ENCODE measurements around the gene CAPN13. TPM values are rescaled to one million over a fixed set of nuclear protein-coding genes. Genes with fewer than 3 reads are reported as not detected.

Gene CAPN13
- total RNA-seq, 2 experiments from 2014 or later, result not detected

DNA sequence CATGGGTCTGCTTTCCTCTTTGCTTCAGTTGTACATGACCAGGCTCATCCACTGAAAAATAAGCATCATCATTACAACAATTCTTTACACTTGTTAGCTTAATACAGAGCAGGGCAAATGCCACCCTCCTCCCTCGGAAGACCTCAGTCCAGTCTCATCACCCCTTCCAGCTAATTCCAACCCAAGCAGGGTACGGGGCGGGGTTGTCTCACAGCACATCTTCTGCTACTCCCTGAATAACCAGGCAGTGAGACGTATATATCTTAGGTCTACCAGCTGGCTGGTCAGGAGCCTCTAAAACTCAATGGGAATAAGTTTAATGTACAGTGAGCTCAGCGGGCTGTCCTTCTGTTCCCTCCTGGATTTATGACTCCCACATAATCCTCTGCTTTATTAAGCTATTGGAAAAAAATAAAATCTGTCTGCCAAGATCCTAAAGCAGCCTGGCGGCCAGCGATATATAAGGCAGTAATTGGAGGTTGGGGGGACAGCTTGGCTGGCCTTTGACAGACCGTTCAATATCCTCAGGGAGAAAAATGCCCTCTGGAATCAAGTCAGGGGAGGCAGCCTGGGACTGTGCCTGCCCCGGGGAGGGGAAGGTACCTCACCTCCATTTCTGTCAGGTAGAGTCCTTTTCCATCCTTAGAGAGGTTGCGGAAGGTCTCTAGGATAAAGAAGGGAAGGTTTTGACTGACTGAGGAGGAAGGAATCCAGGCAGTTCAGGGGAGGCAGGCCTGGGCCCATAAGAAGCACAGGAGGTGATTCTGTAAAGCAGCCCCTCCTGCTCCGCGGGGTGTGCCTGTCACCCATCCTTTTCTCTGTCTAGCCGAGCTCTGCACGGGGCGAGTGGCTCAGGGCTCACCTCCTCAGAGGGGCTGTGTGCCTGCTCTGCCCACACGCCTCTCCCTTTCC is 76.3 kb downstream of the CAPN13 start:
- Mint-ChIP-seq H3K4me3 (no peak overlapping the region), H3K36me3 (no peaks in the 10 kb centered on the region), H3K27ac (no peak overlapping the region), H3K27me3 (peaks cover 5% of the 10 kb centered on the region), H3K9me3 (no peaks in the 10 kb centered on the region), H3K4me1 (ENCODE audit: low read depth) (no peaks in the 10 kb centered on the region)
- no peak for DNase-seq
- ChIA-PET POLR2A (no interaction called here), CTCF (interaction anchor here (0.5 kb wide), 1 partner anchor 18 kb away, joined by 3 read pairs; no protein-coding TSS in a partner anchor)
- intact Hi-C loops (cut with micrococcal nuclease), result no loop called here

DNA sequence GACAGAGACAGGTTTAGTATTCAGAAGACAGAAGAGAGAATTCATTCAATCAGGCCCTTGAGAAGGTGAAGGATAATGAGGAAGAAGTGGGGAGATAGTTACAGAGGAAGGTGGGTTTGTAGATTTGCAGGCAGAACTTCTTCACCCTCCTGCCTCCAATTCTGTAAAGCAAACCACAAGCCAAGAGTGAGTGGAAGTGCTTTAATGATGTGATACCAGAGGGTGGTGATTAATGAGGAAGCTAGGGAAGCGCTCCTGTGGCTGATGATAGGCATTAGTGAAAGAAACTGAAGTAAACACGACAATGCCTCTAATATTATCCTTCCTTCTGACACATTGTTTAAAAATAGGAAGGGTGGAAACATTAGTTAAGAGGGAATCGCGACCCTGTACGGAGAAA is 78.2 kb downstream of the CAPN13 start:
- DNase-seq, result no peak
- H3K27me3 Mint-ChIP-seq, result peaks cover 14% of the 10 kb centered on the region
- intact Hi-C loops (cut with micrococcal nuclease), result no loop called here
- H3K4me3 Mint-ChIP-seq, result no peak overlapping the region
- ChIA-PET CTCF (no interaction called here), POLR2A (no interaction called here)
- no peaks in the 10 kb centered on the region for H3K4me1 Mint-ChIP-seq (ENCODE audit: low read depth)
- H3K36me3 Mint-ChIP-seq, result no peaks in the 10 kb centered on the region
- no peak overlapping the region for H3K27ac Mint-ChIP-seq
- H3K9me3 Mint-ChIP-seq, result no peaks in the 10 kb centered on the region

GRCh38 chr2:30722936-30723725 is 84.1 kb downstream of the CAPN13 start:
- no peaks in the 10 kb centered on the region for H3K4me1 Mint-ChIP-seq (ENCODE audit: low read depth)
- H3K9me3 Mint-ChIP-seq, result no peaks in the 10 kb centered on the region
- POLR2A ChIA-PET, result no interaction called here

GRCh38 chr2:30721668-30722647 is 85.3 kb downstream of the CAPN13 start:
- Mint-ChIP-seq H3K27me3 (peaks cover 8% of the 10 kb centered on the region), H3K9me3 (no peaks in the 10 kb centered on the region), H3K36me3 (no peaks in the 10 kb centered on the region), H3K27ac (no peak overlapping the region), H3K4me3 (no peak overlapping the region), H3K4me1 (ENCODE audit: low read depth) (no peaks in the 10 kb centered on the region)
- CTCF ChIA-PET, result interaction anchor here (1.9 to 6.0 kb wide), 2 partner anchors 9 to 448 kb away, joined by 4 to 42 read pairs; no protein-coding TSS in a partner anchor
- POLR2A ChIA-PET, result interaction anchor here (0.8 kb wide), 1 partner anchor 575 kb away, joined by 3 read pairs; no protein-coding TSS in a partner anchor
- DNase-seq, result no peak
- intact Hi-C loops (cut with micrococcal nuclease), result no loop called here

More at GRCh38 chr2:30722936-30723725, 84.1 kb downstream of the CAPN13 start:
- DNase-seq, result no peak
- Mint-ChIP-seq H3K36me3 (no peaks in the 10 kb centered on the region), H3K27ac (no peak overlapping the region), H3K27me3 (peaks cover 12% of the 10 kb centered on the region), H3K4me3 (no peak overlapping the region)
- intact Hi-C loops (cut with micrococcal nuclease), result no loop called here
- CTCF ChIA-PET, result interaction anchor here (1.1 to 6.0 kb wide), 3 partner anchors 10 to 611 kb away, joined by 4 to 42 read pairs (median 4); no protein-coding TSS in a partner anchor

DNA sequence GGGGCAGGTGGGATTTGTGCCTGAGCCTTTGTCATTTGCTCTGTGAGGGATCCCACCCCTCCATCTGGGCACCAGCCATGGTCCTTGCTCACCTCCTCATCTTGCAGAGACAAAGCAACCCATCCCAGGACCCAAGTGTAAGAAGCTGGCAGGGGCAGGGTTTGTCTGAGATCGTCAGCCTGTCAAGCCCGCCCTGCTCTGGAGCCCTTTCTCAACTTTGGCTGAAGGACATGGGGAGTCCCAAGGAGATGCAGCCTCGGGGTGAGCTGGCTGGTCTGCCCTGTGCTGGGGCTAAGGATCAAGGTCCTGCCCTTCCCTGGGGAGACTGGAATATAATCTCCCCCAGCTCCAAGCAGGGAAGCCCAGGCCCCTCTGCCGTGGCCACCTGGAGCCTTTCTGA is 86.0 kb downstream of the CAPN13 start:
- DNase-seq, result no peak
- Mint-ChIP-seq H3K4me3 (no peak overlapping the region), H3K36me3 (no peaks in the 10 kb centered on the region), H3K9me3 (no peaks in the 10 kb centered on the region), H3K27me3 (peaks cover 8% of the 10 kb centered on the region), H3K27ac (no peak overlapping the region), H3K4me1 (ENCODE audit: low read depth) (no peaks in the 10 kb centered on the region)
- intact Hi-C loops (cut with micrococcal nuclease), result no loop called here
- CTCF ChIA-PET, result interaction anchor here (1.9 to 6.0 kb wide), 2 partner anchors 8 to 449 kb away, joined by 4 to 42 read pairs; no protein-coding TSS in a partner anchor
- POLR2A ChIA-PET, result interaction anchor here (0.8 kb wide), 1 partner anchor 575 kb away, joined by 3 read pairs; no protein-coding TSS in a partner anchor

- no peak overlapping the region for H3K27ac Mint-ChIP-seq
- no peaks in the 10 kb centered on the region for H3K36me3 Mint-ChIP-seq
- H3K4me1 Mint-ChIP-seq (ENCODE audit: low read depth), result peaks cover 7% of the 10 kb centered on the region
- intact Hi-C loops (cut with micrococcal nuclease), result no loop called here
- ChIA-PET POLR2A (no interaction called here), CTCF (interaction anchor here (7.3 kb wide), 1 partner anchor 453 kb away, joined by 129 read pairs; no protein-coding TSS in a partner anchor)
- H3K9me3 Mint-ChIP-seq, result no peaks in the 10 kb centered on the region
- H3K4me3 Mint-ChIP-seq, result no peak overlapping the region
- no peak for DNase-seq
- no peaks in the 10 kb centered on the region for H3K27me3 Mint-ChIP-seq
Observed at GRCh38 chr2:30717081-30717650, 90.1 kb downstream of the CAPN13 start.

DNA sequence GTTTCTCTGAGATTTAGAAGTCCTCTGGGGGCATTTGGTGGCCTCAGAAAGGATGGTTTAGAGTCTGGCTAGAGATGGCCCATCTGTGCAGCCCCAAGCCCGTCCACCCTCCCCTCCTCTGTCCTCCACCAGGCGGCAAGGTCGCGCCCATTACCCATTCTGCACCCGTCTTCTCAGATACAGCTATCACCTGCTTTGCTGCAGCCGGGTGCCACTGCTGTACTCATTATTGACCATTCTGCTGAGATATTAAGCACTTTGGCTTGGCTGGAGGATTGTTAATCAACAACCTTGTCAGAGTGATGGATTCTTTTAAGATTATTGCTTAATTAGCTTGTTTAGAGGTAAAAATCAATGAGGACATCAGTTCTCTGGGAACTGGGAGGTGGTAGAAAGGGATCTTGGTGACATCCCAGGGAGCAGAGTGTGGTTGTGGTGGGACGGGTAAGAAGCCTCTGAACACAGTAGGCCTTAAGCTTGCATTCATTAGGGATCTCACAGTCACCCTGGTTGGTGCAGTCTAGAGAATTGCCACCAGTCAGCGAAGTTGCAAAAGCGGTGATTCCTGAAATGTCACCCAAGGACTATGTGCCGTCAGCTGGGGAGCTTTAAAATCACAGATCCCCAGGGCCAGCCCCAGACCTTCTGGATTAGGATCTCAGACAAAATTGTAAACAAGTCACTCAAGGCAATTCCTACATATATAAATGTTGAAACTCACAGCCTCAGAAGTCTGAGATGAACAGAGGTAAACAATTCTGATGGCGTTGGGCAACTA is 90.9 kb downstream of the CAPN13 start:
- ChIA-PET POLR2A (no interaction called here), CTCF (interaction anchor here (0.6 to 7.3 kb wide), 4 partner anchors 454 to 808 kb away, joined by 3 to 129 read pairs (median 56); no protein-coding TSS in a partner anchor)
- no peaks in the 10 kb centered on the region for H3K9me3 Mint-ChIP-seq
- no peak overlapping the region for H3K4me3 Mint-ChIP-seq
- peaks cover 7% of the 10 kb centered on the region for H3K4me1 Mint-ChIP-seq (ENCODE audit: low read depth)
- no peaks in the 10 kb centered on the region for H3K27me3 Mint-ChIP-seq
- DNase-seq, result no peak
- H3K36me3 Mint-ChIP-seq, result no peaks in the 10 kb centered on the region
- H3K27ac Mint-ChIP-seq, result no peak overlapping the region
- intact Hi-C loops (cut with micrococcal nuclease), result no loop called here

DNA sequence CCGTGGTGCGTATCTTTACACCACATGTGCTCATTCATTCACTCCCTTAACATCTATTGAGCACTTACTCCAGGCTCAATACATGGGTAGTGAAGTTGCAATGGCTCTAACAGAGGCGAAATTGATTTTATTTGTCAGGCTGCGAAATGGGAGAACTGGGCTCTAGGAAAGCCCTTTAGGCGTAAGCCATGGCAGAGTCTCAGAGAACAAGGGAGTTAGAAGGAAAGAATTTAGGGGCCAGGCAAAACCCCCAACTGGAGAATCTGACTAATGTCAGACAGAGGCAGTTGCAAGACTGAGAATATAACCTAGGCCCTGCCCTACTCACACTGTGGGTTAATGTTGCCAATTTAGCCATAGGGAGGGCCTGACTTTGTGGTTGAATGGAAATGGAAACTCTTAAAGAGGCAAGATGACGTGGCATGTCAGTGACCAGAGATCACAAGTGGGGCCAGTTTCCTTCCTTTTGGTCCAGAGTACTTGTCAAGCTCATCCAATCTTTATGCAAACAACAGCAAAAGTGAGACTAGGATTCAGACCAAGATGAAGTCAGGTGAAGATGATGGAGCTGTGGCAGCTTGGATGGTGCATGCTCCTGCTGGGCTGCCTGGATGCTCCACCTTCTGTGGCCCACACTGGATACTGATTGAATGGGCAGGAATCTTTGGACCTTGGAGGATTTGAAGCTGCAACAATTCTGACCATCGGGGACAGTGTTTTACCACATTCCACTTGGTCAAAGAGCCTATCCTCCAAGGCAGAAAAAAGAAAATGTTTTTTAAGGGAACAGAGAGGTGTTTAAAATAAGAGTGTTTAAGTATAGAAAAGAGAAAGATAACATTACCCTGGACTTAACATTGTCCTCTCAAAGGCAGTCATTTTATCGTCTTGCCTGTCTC is 92.2 kb downstream of the CAPN13 start:
- Mint-ChIP-seq H3K4me1 (ENCODE audit: low read depth) (peaks cover 7% of the 10 kb centered on the region), H3K27me3 (no peaks in the 10 kb centered on the region), H3K9me3 (no peaks in the 10 kb centered on the region), H3K36me3 (no peaks in the 10 kb centered on the region), H3K27ac (no peak overlapping the region), H3K4me3 (no peak overlapping the region)
- POLR2A ChIA-PET, result no interaction called here
- intact Hi-C loops (cut with micrococcal nuclease), result loop anchor here (1.0 to 5.0 kb wide), 5 partner anchors 148 to 807 kb away; partner anchors contain the start of gene YPEL5
- DNase-seq, result peak; percentile 28
- CTCF ChIA-PET, result interaction anchor here (0.6 to 14.1 kb wide), 11 partner anchors 8 to 808 kb away, joined by 3 to 679 read pairs (median 5); partner anchors contain the start of gene GALNT14

GRCh38 chr2:30713698-30714097 is 93.5 kb downstream of the CAPN13 start:
- POLR2A ChIA-PET, result interaction anchor here (0.6 kb wide), 1 partner anchor 13 kb away, joined by 4 read pairs; no protein-coding TSS in a partner anchor
- H3K36me3 Mint-ChIP-seq, result no peaks in the 10 kb centered on the region

More at GRCh38 chr2:30713698-30714097, 93.5 kb downstream of the CAPN13 start:
- CTCF ChIA-PET, result interaction anchor here (0.6 to 14.1 kb wide), 19 partner anchors 9 to 809 kb away, joined by 3 to 679 read pairs (median 5); no protein-coding TSS in a partner anchor
- H3K4me1 Mint-ChIP-seq (ENCODE audit: low read depth), result peaks cover 7% of the 10 kb centered on the region
- H3K27ac Mint-ChIP-seq, result peak overlapping the region; percentile 13
- H3K27me3 Mint-ChIP-seq, result no peaks in the 10 kb centered on the region
- no peak overlapping the region for H3K4me3 Mint-ChIP-seq
- no peak for DNase-seq
- intact Hi-C loops (cut with micrococcal nuclease), result loop anchor here (1.0 to 5.0 kb wide), 5 partner anchors 149 to 809 kb away; partner anchors contain the start of gene YPEL5
- H3K9me3 Mint-ChIP-seq, result no peaks in the 10 kb centered on the region

Measured in activated CD4-positive, alpha-beta memory T cell treated with anti-CD3 and anti-CD28 coated beads for 36 hours (primary cell).